HEK293 (cell line): ENCODE results near the gene SLC4A1.
A peak's percentile ranks its signal among the peaks of the same experiment; 100 is the strongest.

Source experiments
- FEZF1 ChIP-seq: fragments of 450-650 bp; formaldehyde crosslinking; IDR thresholded peaks from 2 replicates; pipeline ENCODE4 v1.5.1; 2016; ENCODE audit warnings: missing biosample characterization, missing genetic modification characterization
- GLI2 ChIP-seq: fragments of 450-650 bp; formaldehyde crosslinking; IDR thresholded peaks from 2 replicates; pipeline ENCODE4; 2017; ENCODE audit warnings: missing biosample characterization, missing genetic modification characterization, low read depth, borderline replicate concordance
- OSR2 ChIP-seq: fragments of 450-650 bp; formaldehyde crosslinking; IDR thresholded peaks from 2 replicates; pipeline ENCODE4 v1.5.1; 2016; ENCODE audit warnings: missing biosample characterization, missing genetic modification characterization
- PRDM1 ChIP-seq: fragments of 450-650 bp; formaldehyde crosslinking; IDR thresholded peaks from 2 replicates; pipeline ENCODE4; 2016; ENCODE audit warnings: missing biosample characterization, missing genetic modification characterization
- ZNF114 ChIP-seq: fragments of 450-650 bp; formaldehyde crosslinking; IDR thresholded peaks from 2 replicates; pipeline ENCODE4 v1.5.0; 2017; ENCODE audit warnings: missing biosample characterization, missing genetic modification characterization
- ZNF121 ChIP-seq: fragments of 450-650 bp; formaldehyde crosslinking; IDR thresholded peaks from 2 replicates; pipeline ENCODE4 v1.5.1; 2016; ENCODE audit warnings: missing biosample characterization, missing genetic modification characterization
- ZNF140 ChIP-seq: fragments of 450-650 bp; formaldehyde crosslinking; IDR thresholded peaks from 2 replicates; pipeline ENCODE4 v1.5.1; 2016; ENCODE audit warnings: missing biosample characterization, missing genetic modification characterization
- ZNF146 ChIP-seq: fragments of 450-650 bp; formaldehyde crosslinking; IDR thresholded peaks from 2 replicates; pipeline ENCODE4 v1.5.1; 2016; ENCODE audit warnings: missing biosample characterization, missing genetic modification characterization
- ZNF155 ChIP-seq: fragments of 450-650 bp; formaldehyde crosslinking; IDR thresholded peaks from 2 replicates; pipeline ENCODE4 v1.5.1; 2016; ENCODE audit warnings: missing biosample characterization, missing genetic modification characterization
- ZNF223 ChIP-seq: fragments of 450-650 bp; formaldehyde crosslinking; IDR thresholded peaks from 2 replicates; pipeline ENCODE4 v1.5.1; 2016; ENCODE audit warnings: missing biosample characterization, missing genetic modification characterization
- ZNF324 ChIP-seq: fragments of 450-650 bp; formaldehyde crosslinking; IDR thresholded peaks from 2 replicates; pipeline ENCODE4 v1.5.1; 2016; ENCODE audit warnings: missing biosample characterization, missing genetic modification characterization
- ZNF37A ChIP-seq: fragments of 450-650 bp; IDR thresholded peaks from 2 replicates; pipeline ENCODE4 v1.5.1; 2018; ENCODE audit warnings: missing biosample characterization, missing genetic modification characterization
- ZNF416 ChIP-seq: fragments of 450-650 bp; formaldehyde crosslinking; IDR thresholded peaks from 2 replicates; pipeline ENCODE4 v1.5.1; 2016; ENCODE audit warnings: missing biosample characterization, missing genetic modification characterization
- ZNF530 ChIP-seq: fragments of 450-650 bp; formaldehyde crosslinking; IDR thresholded peaks from 2 replicates; pipeline ENCODE4 v1.5.1; 2016; ENCODE audit warnings: low read depth, missing biosample characterization, missing genetic modification characterization
- ZNF585B ChIP-seq: fragments of 450-650 bp; formaldehyde crosslinking; IDR thresholded peaks from 2 replicates; pipeline ENCODE4 v1.5.1; 2016; ENCODE audit warnings: missing biosample characterization, missing genetic modification characterization
- ZNF596 ChIP-seq: fragments of 450-650 bp; IDR thresholded peaks from 2 replicates; pipeline ENCODE4 v1.5.0; 2018; ENCODE audit warnings: missing biosample characterization, mild to moderate bottlenecking, missing genetic modification characterization, moderate library complexity
- ZNF747 ChIP-seq: fragments of 450-650 bp; formaldehyde crosslinking; IDR thresholded peaks from 2 replicates; pipeline ENCODE4 v1.5.1; 2016; ENCODE audit warnings: missing biosample characterization, missing genetic modification characterization
- ZNF843 ChIP-seq: fragments of 450-650 bp; formaldehyde crosslinking; IDR thresholded peaks from 2 replicates; pipeline ENCODE4 v1.5.1; 2016; ENCODE audit warnings: missing biosample characterization, missing genetic modification characterization
- TF ChIP-seq, protein P1 (sequence below): fragments of 450-650 bp; formaldehyde crosslinking; IDR thresholded peaks from 2 replicates; pipeline ENCODE4; 2016; ENCODE audit warnings: missing biosample characterization, missing genetic modification characterization
- TF ChIP-seq, protein P2 (sequence below): fragments of 450-650 bp; formaldehyde crosslinking; IDR thresholded peaks from 2 replicates; pipeline ENCODE4 v1.5.1; 2016; ENCODE audit warnings: missing biosample characterization, missing genetic modification characterization, low read depth
- TF ChIP-seq, protein P3 (sequence below): fragments of 450-650 bp; formaldehyde crosslinking; IDR thresholded peaks from 2 replicates; pipeline ENCODE4 v1.5.1; 2016; ENCODE audit warnings: missing biosample characterization, missing genetic modification characterization
- TF ChIP-seq, protein P4 (sequence below): fragments of 450-650 bp; formaldehyde crosslinking; IDR thresholded peaks from 2 replicates; pipeline ENCODE4 v1.5.1; 2017; ENCODE audit warnings: missing biosample characterization, missing genetic modification characterization
- TF ChIP-seq, protein P5 (sequence below): fragments of 450-650 bp; formaldehyde crosslinking; conservative IDR thresholded peaks from 2 replicates; pipeline ENCODE4 v1.5.1; 2016; ENCODE audit warnings: low read depth, missing biosample characterization, missing genetic modification characterization
- TF ChIP-seq, protein P6 (sequence below): fragments of 450-650 bp; formaldehyde crosslinking; IDR thresholded peaks from 2 replicates; pipeline ENCODE4 v1.5.1; 2016; ENCODE audit warnings: missing biosample characterization, missing genetic modification characterization

SLC4A1 gene

DNA sequence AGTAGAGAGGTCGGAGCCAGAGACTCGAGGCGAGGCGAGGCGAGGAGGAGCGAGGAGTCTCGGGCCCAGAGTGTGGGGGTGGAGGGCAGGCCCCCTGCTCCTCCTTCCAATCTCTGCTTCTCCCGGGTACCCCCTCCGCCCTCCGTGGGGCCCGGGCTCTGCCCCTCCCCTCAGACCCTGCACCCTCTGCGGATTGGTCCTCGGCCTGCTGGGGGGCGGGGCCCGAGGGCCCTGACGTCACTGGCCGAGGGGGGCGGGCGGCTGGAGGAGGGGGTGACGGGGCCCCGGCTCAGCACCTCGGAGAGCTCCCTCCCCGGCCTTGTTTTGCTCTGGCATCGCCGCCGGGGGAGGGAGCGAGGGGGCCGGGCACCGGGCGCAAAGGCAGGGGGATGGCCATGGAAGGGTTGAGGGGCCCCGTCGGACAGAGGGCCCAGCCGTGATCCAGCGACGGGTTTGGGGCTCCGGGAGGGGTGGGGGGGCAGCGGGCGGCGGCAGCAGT is 40.4 kb upstream of the SLC4A1 start, which contains the start of gene RUNDC3A (continued):
- TF ChIP-seq, protein P1, sequence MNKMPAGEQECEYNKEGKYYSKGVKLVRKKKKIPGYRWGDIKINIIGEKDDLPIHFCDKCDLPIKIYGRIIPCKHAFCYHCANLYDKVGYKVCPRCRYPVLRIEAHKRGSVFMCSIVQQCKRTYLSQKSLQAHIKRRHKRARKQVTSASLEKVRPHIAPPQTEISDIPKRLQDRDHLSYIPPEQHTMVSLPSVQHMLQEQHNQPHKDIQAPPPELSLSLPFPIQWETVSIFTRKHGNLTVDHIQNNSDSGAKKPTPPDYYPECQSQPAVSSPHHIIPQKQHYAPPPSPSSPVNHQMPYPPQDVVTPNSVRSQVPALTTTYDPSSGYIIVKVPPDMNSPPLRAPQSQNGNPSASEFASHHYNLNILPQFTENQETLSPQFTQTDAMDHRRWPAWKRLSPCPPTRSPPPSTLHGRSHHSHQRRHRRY: no peak
- no peak for TF ChIP-seq ZNF416 (tag by site-specific recombination)
- no peak for TF ChIP-seq ZNF146 (tag by site-specific recombination)
- no peak for TF ChIP-seq ZNF747 (tag by site-specific recombination)
- TF ChIP-seq PRDM1: no peak
- TF ChIP-seq, protein P2, sequence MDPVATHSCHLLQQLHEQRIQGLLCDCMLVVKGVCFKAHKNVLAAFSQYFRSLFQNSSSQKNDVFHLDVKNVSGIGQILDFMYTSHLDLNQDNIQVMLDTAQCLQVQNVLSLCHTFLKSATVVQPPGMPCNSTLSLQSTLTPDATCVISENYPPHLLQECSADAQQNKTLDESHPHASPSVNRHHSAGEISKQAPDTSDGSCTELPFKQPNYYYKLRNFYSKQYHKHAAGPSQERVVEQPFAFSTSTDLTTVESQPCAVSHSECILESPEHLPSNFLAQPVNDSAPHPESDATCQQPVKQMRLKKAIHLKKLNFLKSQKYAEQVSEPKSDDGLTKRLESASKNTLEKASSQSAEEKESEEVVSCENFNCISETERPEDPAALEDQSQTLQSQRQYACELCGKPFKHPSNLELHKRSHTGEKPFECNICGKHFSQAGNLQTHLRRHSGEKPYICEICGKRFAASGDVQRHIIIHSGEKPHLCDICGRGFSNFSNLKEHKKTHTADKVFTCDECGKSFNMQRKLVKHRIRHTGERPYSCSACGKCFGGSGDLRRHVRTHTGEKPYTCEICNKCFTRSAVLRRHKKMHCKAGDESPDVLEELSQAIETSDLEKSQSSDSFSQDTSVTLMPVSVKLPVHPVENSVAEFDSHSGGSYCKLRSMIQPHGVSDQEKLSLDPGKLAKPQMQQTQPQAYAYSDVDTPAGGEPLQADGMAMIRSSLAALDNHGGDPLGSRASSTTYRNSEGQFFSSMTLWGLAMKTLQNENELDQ: no peak
- TF ChIP-seq ZNF530: no peak
- TF ChIP-seq ZNF843 (tag by site-specific recombination): no peak
- TF ChIP-seq ZNF585B (tag by site-specific recombination): no peak
- TF ChIP-seq ZNF596 (tag by site-specific recombination): no peak
- no peak for TF ChIP-seq ZNF140 (tag by site-specific recombination)
- TF ChIP-seq ZNF114 (tag by site-specific recombination): no peak
- no peak for TF ChIP-seq ZNF121 (tag by site-specific recombination)
- TF ChIP-seq GLI2 (tag by site-specific recombination): no peak
- TF ChIP-seq ZNF324 (tag by site-specific recombination): peak; percentile 22; the same call in 1 of the 2 replicates
- TF ChIP-seq FEZF1 (tag by site-specific recombination): no peak
- TF ChIP-seq, protein P3, sequence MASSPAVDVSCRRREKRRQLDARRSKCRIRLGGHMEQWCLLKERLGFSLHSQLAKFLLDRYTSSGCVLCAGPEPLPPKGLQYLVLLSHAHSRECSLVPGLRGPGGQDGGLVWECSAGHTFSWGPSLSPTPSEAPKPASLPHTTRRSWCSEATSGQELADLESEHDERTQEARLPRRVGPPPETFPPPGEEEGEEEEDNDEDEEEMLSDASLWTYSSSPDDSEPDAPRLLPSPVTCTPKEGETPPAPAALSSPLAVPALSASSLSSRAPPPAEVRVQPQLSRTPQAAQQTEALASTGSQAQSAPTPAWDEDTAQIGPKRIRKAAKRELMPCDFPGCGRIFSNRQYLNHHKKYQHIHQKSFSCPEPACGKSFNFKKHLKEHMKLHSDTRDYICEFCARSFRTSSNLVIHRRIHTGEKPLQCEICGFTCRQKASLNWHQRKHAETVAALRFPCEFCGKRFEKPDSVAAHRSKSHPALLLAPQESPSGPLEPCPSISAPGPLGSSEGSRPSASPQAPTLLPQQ (tag by site-specific recombination): peak; percentile 46; the same call in 1 of the 2 replicates
- no peak for TF ChIP-seq ZNF223 (tag by site-specific recombination)
- TF ChIP-seq OSR2 (tag by site-specific recombination): no peak
- TF ChIP-seq ZNF155 (tag by site-specific recombination): no peak
- TF ChIP-seq, protein P4, sequence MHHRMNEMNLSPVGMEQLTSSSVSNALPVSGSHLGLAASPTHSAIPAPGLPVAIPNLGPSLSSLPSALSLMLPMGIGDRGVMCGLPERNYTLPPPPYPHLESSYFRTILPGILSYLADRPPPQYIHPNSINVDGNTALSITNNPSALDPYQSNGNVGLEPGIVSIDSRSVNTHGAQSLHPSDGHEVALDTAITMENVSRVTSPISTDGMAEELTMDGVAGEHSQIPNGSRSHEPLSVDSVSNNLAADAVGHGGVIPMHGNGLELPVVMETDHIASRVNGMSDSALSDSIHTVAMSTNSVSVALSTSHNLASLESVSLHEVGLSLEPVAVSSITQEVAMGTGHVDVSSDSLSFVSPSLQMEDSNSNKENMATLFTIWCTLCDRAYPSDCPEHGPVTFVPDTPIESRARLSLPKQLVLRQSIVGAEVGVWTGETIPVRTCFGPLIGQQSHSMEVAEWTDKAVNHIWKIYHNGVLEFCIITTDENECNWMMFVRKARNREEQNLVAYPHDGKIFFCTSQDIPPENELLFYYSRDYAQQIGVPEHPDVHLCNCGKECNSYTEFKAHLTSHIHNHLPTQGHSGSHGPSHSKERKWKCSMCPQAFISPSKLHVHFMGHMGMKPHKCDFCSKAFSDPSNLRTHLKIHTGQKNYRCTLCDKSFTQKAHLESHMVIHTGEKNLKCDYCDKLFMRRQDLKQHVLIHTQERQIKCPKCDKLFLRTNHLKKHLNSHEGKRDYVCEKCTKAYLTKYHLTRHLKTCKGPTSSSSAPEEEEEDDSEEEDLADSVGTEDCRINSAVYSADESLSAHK: no peak
- TF ChIP-seq, protein P5, sequence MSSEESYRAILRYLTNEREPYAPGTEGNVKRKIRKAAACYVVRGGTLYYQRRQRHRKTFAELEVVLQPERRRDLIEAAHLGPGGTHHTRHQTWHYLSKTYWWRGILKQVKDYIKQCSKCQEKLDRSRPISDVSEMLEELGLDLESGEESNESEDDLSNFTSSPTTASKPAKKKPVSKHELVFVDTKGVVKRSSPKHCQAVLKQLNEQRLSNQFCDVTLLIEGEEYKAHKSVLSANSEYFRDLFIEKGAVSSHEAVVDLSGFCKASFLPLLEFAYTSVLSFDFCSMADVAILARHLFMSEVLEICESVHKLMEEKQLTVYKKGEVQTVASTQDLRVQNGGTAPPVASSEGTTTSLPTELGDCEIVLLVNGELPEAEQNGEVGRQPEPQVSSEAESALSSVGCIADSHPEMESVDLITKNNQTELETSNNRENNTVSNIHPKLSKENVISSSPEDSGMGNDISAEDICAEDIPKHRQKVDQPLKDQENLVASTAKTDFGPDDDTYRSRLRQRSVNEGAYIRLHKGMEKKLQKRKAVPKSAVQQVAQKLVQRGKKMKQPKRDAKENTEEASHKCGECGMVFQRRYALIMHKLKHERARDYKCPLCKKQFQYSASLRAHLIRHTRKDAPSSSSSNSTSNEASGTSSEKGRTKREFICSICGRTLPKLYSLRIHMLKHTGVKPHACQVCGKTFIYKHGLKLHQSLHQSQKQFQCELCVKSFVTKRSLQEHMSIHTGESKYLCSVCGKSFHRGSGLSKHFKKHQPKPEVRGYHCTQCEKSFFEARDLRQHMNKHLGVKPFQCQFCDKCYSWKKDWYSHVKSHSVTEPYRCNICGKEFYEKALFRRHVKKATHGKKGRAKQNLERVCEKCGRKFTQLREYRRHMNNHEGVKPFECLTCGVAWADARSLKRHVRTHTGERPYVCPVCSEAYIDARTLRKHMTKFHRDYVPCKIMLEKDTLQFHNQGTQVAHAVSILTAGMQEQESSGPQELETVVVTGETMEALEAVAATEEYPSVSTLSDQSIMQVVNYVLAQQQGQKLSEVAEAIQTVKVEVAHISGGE (tag by site-specific recombination): no peak
- TF ChIP-seq, protein P6, sequence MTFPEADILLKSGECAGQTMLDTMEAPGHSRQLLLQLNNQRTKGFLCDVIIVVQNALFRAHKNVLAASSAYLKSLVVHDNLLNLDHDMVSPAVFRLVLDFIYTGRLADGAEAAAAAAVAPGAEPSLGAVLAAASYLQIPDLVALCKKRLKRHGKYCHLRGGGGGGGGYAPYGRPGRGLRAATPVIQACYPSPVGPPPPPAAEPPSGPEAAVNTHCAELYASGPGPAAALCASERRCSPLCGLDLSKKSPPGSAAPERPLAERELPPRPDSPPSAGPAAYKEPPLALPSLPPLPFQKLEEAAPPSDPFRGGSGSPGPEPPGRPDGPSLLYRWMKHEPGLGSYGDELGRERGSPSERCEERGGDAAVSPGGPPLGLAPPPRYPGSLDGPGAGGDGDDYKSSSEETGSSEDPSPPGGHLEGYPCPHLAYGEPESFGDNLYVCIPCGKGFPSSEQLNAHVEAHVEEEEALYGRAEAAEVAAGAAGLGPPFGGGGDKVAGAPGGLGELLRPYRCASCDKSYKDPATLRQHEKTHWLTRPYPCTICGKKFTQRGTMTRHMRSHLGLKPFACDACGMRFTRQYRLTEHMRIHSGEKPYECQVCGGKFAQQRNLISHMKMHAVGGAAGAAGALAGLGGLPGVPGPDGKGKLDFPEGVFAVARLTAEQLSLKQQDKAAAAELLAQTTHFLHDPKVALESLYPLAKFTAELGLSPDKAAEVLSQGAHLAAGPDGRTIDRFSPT (tag by site-specific recombination): peak; percentile 59
- no peak for TF ChIP-seq ZNF37A (tag by site-specific recombination)
